Effector CD4-positive, alpha-beta T cell (primary cell): ENCODE results near the gene KCP.
"Not testable (repeated sequence)": the region's sequence is repeated elsewhere in the genome, so short reads cannot be mapped to it uniquely, and the experiment has no call there.

Experiments
- DNase-seq: peaks from one replicate; pipeline ENCODE4 v3.0.0-alpha.2; 2020
- total RNA-seq: gene quantifications from one replicate; lab custom pipeline; 2026; lab: John Stamatoyannopoulos, UW

Gene KCP
- total RNA-seq = 0.94 reads per million

DNA sequence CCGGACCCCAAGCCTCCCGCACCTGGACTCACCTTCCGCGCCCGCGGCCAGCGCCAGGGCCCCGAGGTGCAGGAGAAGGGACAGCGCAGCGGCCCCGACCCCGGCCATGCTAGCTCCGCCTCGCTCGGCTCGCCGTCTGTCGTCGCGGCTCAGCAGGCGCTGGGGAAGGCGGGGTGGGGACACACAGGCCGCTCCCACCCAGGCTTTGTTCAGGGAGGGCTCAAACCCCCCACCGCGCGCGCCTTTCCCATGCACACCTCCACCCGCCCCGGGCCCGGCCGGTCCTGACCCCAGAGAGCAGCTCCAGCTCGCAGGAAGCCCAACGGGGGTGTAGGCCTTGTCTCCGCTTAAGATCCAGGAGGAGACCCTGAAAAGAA lies at the start of gene KCP:
TSS of gene KCP (minus strand) at position 141 of the 377 bp plus-strand sequence. CDS start at position 108, 33 bp downstream.
- no peak for DNase-seq

DNA sequence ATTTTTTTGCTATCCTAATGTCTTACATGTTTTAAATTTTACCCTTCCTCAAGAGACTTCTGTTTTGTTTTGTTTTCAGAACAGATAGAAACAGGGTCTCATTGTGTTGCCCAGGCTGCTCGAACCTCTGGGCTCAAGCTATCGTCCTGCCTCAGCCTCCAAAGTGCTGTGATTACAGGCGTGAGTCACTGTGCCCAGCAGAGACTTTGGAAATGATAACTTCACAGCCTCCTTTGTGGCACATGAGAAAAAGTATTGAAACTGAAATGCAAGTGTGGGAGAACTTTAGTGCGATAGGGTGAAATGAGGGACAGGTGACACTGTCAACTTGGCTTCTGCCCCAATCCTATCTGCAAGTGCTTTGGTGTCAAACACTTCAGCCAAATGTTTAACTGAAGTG lies 48.8 kb upstream of the KCP start:
- DNase-seq = no peak

DNA sequence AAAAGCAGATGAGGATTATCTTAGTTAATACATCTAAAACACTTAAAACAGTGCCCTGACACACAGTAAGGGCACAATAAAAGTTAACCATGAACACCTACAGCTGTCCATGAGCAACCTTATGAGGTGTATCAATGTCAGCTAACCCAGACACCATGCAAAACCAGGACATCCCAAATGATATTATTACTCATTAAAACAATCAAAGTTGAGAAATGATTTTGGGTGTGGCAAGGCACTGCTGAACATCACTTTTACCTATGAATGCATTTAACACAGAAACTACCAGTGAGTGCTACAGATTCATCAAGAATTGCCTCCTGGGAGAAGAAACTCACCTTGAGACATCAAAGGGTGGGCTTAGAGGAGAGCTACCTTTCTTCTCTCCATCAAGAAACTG lies 45.5 kb upstream of the KCP start:
- DNase-seq = no peak

DNA sequence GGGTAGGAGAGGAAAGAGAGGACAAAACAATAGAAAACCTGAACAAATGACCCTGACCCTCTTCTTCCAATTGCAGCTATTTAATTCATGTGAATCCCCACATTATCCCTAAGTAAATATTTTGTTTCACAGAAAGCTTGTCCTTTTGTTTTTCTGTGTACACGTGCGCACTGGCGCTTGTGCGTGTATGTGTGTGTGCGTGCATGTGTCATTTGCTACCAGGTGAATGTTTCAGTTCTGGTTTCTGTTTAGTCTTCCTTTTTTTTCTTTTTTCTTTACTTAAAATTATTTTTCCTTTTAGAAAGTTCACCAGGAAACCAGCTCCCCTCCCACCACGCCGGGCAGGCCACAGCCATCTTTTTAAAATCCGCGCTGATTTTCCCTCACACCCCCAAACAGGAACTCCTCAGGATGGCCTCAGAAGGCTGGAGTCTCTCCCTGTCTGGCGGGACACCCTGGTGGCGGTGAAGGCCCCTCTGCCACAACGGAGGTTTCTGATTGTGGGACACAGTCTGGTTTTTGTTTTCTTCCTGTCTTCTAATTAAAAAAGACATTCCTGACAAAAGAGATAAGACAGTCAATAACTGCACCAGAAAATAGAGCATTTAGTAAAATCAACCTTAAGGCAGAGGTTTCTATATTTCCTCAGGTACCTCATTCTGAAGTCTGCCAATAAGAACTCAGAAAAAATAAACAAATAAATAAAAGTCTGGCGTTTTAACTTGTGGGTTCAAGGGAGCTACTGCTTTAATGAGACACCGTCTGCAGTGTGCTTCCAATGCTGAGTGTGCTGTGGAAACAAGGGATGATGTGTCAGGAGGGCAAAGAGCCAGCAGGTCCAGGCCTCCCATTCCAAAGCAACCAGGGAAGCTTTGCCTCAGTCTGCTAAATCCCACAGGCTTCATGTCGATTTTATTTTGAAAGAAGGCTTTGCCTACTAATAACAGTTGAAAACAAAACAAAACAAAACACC lies 44.6 kb upstream of the KCP start:
- DNase-seq = no peak

DNA sequence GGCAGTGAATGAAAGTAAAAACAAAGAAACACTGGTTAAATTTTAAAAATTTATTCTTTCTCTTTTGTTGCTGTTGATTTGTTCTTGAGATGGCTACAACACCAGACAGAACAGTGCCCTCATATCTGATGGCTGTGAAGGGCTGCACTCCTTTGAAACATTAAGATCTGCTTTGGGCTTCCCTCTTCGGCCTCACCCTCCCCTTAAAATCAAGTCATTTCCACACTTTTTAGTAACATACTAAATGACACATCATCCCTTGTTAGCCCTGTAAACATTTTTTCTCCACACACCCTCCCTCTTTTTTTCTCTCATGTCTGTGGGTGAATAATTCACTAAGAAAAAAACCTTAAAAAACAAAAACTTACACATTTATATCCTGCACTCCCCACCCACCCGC lies 43.6 kb upstream of the KCP start:
- no peak for DNase-seq

DNA sequence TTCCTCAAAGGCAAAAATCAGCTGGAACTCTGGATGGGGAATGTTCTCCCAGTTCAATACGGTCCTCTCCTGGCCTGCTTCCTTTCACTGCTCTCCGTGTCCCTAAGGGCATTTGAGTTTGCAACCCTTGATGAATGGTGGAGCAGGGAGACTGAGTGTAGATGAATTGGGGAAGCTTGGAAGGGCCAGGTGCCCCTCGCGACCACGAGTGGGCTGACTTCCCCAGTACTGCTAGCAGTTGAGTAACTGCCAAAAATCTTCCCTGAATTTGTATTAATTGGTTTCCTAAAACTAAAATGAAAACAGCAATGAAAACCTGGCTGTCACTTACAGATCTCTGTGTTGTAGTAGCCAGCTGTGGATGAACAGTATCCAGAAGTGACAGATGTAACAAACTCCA lies 40.8 kb upstream of the KCP start:
- no peak for DNase-seq

DNA sequence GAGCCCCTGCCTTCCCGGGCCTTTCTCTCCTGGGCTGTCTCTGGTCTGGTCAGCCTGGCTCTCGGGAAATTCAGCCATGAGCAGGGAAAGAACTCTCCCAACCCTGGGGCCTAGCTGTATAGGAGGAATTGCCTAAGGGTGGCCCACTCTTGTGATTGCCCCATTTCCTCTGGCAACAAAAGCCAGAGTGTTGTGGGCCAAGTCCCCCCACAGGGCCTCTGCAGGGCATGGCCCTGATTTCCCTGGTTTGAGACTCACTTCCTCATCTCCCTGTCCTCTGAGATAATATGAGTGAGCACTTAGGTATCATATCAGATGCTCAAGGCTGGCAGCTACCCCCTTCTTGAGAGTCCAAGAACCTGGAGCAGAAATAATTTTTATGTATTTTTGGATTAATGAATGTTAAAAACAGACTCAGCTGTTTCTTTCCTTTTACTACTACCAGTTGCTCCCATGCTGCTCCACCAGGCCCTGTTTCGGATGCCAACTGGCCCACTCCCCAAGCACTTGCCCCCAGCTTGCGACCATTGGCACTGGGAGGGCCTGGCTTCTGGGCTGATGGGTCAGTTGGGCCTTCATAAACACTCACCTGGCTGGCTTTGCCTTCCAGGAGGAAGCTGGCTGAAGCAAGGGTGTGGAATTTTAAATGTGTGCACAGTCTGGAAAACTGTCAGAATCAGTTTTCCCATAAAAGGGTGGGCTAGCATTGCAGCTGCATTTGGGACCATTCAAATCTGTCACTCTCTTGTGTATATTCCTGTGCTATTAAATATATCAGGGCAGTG lies 38.7 kb upstream of the KCP start:
- no peak for DNase-seq

DNA sequence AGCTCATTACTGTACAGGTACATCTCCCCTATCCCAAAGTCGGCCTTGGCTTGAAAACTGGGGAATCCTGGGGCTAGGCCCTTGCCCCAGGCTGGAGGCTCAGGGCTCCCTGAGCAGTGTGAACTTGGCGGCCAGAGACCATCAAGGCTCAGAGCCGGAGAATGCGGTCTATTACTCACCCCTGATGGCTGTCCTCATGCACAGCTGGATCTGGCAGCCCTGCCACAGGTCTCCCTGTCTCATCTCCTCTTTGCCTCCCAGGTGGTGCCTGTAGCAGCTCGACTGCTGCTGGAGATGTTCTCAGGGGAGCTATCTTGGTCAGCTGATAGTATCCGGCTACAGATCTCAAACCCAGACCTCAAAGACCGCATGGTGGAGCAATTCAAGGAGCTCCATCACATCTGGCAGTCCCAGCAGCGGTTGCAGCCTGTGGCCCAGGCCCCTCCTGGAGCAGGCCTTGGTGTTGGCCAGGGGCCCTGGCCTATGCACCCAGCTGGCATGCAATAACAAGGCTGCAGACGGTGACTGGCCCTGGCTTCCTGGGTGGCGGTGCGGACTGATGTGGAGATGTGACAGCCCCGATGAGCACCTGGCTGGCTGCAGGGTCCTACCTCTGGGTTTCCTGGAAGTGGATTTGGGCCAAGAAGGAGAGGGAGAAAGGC lies 37.9 kb upstream of the KCP start:
- DNase-seq = no peak

DNA sequence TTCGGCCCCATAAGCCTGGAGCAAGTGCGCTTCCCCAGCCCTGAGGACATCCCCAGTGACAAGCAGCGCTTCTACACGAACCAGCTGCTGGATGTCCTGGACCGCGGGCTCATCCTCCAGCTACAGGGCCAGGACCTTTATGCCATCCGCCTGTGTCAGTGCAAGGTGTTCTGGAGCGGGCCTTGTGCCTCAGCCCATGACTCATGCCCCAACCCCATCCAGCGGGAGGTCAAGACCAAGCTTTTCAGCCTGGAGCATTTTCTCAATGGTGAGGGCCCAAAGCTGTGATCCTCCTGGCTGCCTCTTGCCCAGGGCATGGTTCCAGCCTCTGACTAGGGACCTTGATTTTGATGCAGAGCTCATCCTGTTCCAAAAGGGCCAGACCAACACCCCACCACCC lies 37.3 kb upstream of the KCP start:
- no peak for DNase-seq

DNA sequence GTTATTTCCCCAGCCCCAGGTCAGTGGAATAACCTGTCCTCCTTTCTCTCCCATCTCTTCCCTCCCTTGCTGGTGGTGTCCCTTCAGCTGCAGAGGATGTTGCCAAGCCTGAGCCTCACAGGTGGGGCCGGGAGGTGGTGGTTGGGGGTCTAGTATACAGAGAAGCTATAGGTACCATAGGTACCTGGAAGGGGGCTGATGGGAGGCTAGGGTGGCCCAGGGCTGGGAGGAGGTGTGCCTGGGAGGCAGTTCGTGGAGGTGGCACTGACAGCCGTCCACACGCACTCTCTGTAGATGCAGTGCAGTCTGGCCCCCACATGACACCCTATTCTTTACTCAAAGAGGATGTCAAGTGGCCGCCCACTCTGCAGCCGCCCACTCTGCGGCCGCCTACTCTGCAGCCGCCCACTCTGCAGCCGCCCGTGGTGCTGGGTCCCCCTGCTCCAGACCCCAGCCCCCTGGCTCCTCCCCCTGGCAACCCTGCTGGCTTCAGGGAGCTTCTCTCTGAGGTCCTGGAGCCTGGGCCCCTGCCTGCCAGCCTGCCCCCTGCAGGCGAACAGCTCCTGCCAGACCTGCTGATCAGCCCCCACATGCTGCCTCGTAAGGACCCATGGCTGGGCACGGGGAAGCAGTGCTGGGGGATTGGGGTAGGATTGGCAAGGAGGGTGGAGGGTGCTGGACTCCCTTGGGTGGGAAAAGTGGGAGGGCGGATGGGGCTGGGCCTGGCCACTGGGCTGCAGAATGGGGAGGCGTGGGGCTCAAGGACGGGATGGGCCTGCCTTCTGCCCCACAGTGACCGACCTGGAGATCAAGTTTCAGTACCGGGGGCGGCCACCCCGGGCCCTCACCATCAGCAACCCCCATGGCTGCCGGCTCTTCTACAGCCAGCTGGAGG lies 36.7 kb upstream of the KCP start:
- no peak for DNase-seq

DNA sequence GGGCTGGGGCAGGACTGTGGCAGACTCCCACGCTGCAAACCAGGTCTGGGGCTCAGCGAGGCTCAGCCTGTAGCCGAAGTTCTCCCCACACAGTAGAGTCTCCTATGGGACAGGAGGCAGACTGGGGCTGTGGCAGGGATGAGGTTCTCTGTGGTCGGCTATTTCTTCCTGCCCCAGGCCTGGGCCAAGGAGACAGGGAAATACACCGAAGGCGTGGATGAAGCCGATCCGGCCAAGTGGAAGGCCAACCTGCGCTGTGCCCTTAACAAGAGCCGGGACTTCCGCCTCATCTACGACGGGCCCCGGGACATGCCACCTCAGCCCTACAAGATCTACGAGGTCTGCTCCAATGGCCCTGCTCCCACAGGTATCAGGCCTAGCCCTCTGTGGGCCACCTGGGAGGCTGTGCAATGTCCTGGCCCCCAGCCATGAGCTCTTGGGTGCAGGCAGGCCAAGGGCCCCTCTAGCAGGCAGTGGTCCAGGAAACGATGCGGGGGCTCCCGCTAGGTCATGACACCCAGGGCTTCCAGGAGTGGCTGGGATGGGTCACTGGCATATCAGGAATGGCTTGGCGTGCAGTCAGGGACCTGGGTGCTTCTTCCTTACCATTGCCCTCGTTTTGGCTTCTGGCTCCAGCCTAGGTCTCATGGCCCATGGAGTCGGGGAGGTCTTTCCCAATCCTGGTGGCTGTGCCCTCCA lies 35.3 kb upstream of the KCP start:
- DNase-seq = no peak

DNA sequence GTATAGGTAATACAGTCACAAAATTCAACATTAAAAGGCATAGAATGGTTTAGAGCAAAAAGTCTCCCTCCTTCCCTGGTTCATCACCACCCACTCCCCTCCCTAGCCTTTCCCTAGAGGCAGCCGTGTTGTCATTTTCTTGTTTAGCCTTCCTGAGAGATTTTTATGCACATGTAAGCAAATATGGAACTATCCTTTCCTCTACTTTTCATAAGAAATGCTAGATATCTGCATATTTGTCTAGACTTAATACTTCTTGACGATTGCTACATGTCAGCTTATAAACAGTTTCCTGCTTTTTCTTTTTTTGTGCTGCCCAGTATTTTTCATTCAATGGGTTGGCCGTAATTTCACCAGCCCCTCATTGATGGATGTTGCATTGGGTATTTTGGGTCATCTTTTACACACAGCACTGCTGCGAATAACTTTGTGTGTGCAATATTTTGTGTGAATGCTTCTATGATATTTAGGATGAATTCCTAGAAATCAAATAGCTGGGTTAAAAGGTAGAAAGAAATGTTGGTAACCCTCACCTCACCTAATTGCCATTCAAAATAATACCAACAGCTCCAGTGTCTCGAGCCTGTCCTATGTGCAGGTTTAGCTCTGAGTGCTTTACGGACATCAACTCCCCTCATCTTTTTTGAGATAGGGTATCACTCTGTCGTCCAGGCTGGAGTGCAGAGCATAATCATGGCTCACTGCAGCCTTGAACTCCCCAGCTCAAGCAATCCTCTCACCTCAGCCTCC lies 34.2 kb upstream of the KCP start:
- DNase-seq = no peak

DNA sequence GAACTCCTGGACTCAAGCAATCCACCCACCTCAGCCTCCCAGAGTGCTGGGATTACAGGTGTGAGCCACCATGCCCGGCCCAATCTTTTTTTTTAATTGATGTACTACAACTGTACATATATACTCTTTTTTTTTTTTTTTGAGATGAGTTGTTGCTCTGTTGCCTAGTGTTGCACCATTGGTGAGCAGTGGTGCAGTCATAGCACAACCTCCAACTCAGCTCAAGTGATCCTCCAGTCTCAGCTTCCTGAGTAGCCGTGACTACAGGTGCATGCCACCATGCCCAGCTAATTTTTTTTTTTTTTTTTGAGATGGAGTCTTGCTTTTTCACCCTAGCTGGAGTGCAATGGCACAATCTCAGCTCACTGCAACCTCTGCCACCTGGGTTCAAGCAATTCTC lies 32.7 kb upstream of the KCP start:
- DNase-seq = not testable (repeated sequence)

DNA sequence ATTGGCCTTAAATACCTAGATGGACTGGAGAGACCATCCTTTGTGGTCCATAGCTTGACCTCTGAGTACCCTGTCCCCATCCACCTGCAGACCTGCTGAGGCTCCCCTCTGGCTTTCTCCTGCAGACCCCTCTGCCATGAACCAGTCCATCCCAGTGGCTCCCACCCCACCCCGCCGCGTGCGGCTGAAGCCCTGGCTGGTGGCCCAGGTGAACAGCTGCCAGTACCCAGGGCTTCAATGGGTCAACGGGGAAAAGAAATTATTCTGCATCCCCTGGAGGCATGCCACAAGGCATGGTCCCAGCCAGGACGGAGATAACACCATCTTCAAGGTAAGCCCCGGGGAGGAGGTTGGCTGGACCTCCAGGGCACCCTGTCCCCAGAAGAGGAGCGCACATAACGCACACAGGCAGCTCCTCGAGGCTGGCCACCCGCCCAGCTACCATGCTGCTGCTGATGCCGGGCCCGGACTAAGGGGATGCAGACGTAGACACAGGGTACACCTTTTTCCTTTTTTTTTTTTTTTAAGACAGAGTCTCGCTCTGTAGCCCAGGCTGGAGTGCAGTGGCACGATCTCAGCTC lies 31.5 kb upstream of the KCP start:
- no peak for DNase-seq

DNA sequence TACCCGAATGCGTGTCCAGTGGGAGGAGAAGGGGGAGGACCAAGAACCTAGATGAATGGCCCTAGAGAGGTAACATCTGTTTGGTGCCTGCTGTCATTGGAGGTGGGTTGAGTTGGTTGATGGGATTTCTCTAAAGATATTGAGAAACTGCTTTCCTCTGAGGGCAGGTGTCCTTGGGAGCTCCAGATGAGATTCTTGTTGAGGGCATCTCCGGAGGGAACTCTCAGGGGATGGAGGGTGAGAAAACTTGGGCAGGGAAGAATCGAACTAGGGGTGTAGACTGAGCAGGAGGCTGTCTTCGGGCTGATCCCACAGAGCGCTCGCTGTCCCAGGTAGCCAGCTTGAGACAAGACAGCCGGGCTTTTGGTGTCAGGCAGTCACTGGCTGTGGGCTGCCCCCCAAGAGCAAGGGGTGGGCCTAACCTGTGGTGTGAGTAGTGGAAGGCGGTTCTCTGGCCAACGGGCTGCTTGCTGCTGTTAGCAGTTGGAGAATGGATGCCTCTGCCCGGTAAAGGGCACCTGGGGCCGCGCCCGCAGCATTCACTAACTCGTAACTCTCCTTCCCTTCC lies 30.9 kb upstream of the KCP start:
- no peak for DNase-seq

DNA sequence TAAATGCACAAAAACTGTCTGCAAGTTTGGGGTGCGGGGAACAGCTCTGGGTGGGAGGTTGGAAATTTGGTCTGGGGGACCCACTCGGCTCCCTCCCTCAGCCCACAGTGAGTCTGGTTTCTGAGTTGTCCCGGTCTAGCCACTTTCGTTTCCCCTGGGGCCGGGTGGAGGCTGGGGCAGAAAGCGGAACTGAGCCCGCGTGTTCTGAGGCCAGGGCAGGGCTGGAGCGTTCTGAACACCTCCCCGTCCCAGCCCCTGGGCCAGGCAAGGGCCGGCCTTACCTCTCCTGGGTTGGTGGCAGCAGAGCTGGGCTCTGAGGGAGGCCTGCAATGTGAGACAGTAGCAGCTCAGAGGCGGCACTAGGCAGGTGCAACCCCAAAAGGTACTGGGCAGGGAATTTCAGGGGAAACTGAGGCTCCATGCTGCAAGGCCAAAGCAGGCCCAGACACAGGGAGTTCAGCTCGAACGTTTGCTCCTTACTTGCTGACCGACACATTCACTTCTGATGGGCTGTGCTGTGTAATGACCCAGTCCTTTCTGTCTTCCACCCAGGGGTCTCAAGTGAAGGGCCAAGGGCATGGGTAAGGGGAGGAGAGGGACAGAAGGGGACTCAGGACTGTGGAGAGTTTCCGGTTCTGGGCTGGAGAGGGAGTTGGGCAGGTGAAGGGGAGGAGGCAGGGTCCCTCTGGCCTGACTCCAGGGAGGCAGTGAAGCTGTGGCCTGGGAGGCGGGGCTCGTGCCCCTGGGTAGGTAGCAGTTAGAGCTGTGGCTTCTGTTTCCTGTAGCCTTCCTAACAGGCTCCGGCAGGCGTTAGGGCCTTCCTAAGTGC lies 30.2 kb upstream of the KCP start:
- no peak for DNase-seq

DNA sequence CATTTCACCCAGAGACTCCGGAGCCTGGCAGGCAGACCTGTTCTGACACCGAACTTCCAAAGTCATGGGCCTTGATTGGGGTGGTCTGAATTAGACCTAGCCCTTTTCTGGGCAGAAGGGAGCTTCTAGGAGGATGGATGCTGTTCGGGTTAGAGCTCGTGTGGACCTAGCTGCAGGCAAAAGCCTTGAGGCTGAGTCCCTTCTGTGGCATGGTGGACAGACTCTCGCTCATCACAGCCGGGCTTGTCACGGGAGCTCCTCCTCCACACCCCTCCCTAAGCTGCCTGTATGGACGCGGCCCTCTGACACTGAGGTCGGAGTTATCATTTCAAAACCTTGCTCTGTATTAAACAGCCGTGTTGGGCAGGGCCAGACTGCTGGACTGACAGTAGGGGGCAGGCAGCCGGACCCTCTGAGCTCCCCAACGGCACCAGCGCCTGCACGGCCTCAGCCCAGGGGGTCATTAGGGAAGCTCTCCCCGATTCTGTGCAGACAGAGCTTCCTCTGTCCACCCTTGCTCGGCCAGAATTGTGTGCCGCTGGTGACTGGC lies 29.4 kb upstream of the KCP start:
- no peak for DNase-seq

DNA sequence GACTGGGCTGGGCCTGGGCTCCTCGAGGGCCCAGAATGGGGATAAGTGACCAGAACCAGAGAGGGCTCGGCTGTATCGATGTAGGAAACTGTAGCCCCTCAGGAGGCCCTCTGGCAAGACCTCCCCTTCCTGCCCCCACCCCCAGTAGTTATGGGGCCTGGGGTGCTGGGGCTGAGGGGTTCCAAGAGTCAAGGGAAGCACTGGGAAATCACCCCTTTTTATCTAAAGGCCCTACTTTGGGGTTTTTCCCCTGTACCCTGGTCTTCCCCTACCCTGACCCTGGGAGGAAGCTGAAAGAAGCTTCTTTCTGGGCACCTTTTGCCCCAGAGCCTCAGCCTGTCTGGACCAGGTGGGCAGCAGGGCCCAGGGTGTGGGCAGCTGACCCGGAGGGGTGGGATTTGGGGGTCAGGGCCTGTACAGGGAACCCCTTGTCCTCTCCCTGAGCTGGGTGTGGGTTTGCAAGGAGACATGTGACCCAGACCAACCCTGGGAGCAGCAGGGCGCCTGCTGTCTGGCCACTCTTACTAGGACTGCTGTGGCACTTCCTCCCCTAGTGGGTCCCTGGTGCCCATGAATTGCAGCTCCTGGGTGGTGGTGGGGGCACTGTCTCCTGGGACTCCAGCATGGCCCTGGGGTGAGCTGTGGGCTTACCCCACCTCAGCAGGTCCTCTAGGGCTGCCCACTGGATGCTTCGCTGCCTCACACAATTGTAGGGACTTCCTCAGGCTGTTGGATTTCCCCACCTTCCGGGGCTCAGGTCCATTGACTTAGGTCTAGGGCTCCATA lies 28.8 kb upstream of the KCP start:
- DNase-seq = no peak
